Ishikawa (cell line): Measurements from ENCODE around the gene SLC27A2.

Experiments
- CREB1 ChIP-seq: IDR thresholded peaks from 2 replicates; pipeline ENCODE4 v1.6.1; 2012; ENCODE audit warnings: low read depth
- EGR1 ChIP-seq: IDR thresholded peaks from 2 replicates; pipeline ENCODE4 v1.6.1; 2012
- TCF12 ChIP-seq: IDR thresholded peaks from 2 replicates; pipeline ENCODE4 v1.6.1; 2012; ENCODE audit warnings: low read depth
- TF ChIP-seq, protein P1 (sequence below): IDR thresholded peaks from 2 replicates; pipeline ENCODE4 v1.6.1; 2012; ENCODE audit warnings: low read depth, mild to moderate bottlenecking

DNA sequence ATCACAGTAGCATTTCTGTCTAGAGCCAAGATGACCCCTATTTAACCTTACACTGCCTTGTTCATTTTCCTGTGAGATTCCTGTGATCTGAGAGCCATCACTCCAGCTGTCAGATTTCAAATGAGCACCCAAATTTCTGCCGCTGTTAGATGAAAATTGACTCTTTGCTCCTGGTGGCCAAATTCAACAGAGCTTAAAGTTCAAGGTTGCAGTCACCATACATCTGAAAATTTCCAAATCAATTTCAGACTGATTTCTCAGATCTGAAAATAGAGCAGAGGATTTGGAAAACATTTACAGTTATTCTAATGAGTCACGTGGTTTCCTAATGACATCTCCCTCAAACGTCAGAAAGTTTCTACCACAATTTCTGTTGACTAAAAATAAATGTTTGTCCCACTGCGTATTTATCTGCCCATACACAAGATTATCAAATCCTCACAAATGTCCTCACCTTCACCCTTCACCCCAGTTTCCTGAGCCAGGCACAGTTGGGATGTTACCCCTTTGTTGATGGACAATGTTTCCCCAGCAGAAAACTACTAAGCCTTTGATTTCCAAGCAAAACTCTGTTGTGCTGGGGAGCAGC, 67.1 kb downstream of the SLC27A2 start:
- TF ChIP-seq, protein P1, sequence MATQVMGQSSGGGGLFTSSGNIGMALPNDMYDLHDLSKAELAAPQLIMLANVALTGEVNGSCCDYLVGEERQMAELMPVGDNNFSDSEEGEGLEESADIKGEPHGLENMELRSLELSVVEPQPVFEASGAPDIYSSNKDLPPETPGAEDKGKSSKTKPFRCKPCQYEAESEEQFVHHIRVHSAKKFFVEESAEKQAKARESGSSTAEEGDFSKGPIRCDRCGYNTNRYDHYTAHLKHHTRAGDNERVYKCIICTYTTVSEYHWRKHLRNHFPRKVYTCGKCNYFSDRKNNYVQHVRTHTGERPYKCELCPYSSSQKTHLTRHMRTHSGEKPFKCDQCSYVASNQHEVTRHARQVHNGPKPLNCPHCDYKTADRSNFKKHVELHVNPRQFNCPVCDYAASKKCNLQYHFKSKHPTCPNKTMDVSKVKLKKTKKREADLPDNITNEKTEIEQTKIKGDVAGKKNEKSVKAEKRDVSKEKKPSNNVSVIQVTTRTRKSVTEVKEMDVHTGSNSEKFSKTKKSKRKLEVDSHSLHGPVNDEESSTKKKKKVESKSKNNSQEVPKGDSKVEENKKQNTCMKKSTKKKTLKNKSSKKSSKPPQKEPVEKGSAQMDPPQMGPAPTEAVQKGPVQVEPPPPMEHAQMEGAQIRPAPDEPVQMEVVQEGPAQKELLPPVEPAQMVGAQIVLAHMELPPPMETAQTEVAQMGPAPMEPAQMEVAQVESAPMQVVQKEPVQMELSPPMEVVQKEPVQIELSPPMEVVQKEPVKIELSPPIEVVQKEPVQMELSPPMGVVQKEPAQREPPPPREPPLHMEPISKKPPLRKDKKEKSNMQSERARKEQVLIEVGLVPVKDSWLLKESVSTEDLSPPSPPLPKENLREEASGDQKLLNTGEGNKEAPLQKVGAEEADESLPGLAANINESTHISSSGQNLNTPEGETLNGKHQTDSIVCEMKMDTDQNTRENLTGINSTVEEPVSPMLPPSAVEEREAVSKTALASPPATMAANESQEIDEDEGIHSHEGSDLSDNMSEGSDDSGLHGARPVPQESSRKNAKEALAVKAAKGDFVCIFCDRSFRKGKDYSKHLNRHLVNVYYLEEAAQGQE: no peak
- no peak for TF ChIP-seq CREB1
- no peak for TF ChIP-seq TCF12
- TF ChIP-seq EGR1: no peak
